ENCODE measurements around the gene ETNK1. TPM values are rescaled to one million over a fixed set of nuclear protein-coding genes. Genes with fewer than 3 reads are reported as not detected.
"Not testable (repeated sequence)": the region's sequence is repeated elsewhere in the genome, so short reads cannot be mapped to it uniquely, and the experiment has no call there.

The ETNK1 gene, protein sequence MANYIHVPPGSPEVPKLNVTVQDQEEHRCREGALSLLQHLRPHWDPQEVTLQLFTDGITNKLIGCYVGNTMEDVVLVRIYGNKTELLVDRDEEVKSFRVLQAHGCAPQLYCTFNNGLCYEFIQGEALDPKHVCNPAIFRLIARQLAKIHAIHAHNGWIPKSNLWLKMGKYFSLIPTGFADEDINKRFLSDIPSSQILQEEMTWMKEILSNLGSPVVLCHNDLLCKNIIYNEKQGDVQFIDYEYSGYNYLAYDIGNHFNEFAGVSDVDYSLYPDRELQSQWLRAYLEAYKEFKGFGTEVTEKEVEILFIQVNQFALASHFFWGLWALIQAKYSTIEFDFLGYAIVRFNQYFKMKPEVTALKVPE
- 20.6 and 28.4 TPM in 2 replicates for total RNA-seq (2014; rRNA removed; shearing (Covaris generic))
- polyA plus RNA-seq (2015; cell fraction: cytosol; rRNA removed), result 13.0 and 14.0 TPM in 2 replicates
- polyA plus RNA-seq (2015; cell fraction: nucleus; rRNA removed), result 52.2 and 54.1 TPM in 2 replicates

DNA sequence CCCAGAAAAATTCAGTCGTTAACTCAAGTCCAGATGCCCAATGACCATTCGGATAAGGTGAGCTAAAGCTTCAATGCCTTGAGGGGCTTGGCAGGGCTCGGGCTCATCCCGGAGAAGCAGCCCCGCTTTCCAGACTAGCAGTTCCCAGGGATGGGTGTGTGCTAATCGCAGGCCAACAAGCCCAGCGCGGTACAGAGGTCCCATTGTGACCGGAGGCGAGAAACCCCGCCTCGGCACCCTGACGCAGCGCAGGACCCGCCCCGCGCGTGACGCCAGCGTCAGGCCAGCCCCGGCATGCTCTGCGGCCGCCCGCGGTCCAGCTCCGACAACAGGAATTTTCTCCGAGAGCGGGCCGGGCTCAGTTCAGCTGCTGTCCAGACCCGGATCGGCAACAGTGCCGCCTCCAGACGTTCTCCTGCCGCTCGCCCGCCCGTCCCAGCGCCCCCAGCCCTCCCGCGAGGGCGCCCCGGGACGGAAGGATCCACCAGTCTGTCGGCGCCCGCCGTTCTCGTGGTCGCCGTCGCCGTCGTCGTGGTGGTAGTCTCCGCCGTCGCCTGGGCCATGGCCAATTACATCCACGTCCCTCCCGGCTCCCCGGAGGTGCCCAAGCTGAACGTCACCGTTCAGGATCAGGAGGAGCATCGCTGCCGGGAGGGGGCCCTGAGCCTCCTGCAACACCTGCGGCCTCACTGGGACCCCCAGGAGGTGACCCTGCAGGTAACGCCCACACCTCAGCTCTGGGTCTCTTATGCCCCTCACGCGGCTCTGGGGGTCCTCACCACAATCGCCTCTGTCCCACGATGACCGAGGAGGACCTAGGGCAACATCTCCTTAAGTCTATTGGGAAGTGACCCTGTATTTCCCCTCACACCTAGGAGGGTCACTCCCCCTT, at the start of gene ETNK1:
Gene ETNK1 (plus strand): TSS at position 302 of the 892 bp plus-strand sequence. CDS start 260 bp downstream, at position 562.
- DNase-seq (ENCODE audit: low read depth), result peak; percentile 93

DNA sequence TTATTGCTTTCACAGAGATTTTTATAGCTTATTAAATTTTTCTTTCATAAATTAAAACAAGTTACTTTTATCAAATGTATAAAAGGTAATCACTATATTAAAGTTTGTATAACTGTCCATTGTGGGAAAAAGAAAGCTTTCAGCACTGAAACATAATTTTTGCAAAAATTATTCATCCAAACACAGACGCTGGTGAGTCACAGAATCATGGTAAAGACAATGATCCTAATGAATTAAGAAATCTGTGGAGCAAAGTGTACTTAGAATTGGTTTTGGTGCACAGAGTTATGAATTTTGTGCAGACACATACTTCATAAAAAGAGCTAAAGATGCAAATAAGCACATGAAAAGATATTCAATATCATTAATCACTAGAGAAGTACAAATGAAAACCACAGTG, 48.9 kb upstream of the ETNK1 start:
- no peak for DNase-seq (ENCODE audit: low read depth)

DNA sequence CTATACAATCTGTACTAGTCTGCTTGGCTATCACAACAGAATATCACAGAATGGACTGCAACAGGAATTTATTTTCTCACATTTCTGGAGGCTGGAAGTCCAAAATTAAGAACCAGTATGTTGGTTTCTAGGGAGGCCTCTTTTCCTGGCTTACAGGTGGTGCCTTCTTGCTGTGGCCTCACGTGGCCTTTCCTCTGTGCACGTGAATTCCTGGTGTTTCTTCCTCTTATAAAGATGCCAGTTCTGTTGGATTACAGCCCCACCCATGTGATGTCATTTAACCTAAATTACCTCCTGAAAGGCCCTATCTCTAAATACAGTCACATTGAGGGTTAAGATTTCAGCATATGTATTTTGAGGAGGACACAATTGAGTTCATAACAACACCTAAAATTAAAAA, 48.5 kb upstream of the ETNK1 start:
- peak; percentile 8 for DNase-seq (ENCODE audit: low read depth)

DNA sequence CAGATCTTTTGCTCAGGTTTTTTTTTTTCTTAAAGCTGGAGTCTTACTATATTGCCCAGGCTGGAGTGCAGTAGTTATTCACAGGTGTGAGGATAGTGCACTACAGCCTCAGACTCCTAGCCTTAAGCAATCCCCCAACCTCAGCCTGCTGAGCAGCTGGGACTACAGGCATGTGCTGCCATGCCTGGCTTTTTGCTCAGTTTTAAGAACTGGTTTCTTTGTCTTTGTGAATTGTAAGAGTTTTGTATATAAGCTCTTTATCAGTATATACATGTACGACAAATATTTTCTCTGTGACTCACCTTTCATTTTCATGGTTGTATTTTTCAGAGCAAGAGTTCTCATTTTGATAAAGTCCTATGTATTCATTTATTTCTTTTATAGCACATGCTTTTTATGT, 47.3 kb upstream of the ETNK1 start:
- no peak for DNase-seq (ENCODE audit: low read depth)

DNA sequence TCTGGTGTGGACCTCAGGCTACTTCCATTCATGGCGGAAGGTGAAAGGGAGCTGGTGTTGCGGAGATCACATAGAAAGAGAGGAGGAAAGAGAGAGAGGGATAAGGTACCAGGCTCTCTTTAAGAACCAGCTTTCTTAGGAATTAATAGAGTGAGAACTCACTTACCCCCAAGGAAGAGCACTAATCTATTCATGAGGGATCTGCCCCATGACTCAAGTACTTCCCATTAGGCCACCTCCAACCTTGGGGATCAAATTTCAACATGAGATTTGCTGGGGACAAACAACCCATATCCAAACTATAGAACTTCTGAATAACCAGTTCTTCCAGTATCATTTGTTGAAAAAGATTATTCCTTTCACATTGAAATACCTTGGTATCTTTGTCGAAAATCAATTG, 46.6 kb upstream of the ETNK1 start:
- DNase-seq (ENCODE audit: low read depth), result no peak

DNA sequence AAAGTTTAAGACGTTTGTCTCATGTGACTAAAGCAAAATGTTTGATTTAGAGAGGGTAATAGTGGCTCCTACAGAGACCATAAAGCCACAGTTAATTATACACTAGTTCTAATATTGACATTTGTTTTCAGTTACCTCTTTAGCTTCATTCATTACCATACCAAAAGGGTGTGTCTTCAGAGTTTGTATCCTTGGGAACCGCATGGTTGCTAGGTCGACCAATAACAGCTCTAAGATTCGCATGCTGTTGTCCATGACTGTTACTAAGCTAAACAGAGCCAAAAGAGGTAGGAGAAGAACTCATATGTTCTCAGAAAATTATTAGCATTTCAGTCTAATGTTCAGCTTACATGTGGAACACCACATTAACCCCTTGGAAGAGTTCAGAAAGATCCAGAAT, 36.2 kb upstream of the ETNK1 start:
- DNase-seq (ENCODE audit: low read depth), result peak; percentile 1

DNA sequence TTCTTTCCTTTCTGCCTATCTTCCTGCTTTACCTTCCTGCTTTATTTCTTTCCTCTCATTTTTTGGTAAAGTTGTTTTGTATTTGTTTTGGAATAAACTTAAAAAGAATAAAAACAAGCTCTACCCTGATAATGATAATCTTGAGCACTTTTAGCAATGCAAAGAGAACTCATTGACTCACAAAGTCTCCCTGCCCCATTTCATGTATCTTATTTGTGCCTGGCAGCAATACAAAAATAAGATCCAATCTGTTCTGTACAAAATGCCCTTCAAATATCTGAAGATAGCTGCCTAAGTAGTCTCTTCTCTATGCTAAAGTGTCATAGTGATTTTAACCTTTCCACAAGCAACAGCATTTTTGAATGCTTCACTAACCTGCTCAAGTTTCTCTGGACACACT, 31.1 kb upstream of the ETNK1 start:
- no peak for DNase-seq (ENCODE audit: low read depth)

DNA sequence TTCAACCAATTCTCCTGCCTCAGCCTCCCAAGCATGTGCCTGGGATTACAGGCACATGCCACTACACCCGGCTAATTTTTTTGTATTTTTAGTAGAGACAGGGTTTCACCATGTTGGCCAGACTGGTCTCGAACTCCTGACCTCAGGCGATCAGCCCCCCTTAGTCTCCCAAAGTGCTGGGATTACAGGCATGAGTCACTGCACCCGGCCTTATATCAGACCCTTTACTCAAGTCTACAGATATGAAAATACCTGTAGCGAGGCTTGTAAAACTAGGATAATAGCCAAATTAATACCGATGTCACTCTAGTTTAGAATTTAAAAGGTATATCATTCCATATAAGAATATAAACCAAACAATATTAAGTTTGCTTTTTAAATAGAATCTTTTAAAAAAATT, 27.4 kb upstream of the ETNK1 start:
- not testable (repeated sequence) for DNase-seq (ENCODE audit: low read depth)

DNA sequence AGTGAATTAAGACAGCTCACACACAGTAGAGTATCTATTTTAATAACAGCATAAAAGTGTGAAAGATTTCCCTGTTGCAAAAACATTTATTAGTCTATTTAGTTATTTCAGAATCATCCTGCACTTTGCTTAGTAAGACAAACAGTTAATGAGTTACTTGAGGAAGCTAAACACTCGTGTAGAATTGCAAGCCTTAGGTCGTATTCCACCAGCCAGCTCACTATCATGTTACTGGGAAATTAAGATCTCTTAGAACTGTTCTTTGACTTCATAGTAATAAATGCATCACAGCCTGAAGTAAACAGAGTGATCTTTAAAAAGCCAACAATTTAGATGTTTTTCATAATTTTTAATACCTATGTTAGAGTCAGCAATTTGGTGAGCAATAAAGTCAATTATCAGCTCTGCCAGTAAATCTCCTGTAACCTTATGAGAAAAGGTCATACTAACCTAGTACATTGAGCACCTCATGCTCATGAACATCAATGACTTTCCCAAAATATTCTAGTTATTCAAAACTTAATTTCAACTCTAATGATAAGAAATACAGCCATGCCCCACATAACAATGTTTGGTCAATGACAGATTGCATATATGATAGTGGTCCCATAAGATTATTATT, 26.7 kb upstream of the ETNK1 start:
- DNase-seq (ENCODE audit: low read depth), result no peak

DNA sequence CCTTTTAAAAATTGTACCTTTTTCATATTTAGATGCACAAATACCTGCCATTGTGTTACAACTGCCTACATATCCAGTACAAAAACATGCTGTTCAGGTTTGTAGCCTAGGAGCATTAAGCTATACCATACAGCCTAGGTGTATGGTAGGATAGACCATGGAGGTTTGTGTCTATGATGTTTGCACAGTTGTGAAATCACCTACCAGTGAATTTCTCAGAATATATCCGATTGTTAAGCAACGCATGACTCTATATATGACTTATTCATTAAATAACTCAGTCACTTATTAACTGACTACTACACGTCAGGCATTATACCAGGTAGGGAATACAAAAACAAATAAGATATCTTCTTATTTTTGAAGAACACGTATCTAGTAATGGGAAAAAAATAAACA, 26.2 kb upstream of the ETNK1 start:
- no peak for DNase-seq (ENCODE audit: low read depth)

DNA sequence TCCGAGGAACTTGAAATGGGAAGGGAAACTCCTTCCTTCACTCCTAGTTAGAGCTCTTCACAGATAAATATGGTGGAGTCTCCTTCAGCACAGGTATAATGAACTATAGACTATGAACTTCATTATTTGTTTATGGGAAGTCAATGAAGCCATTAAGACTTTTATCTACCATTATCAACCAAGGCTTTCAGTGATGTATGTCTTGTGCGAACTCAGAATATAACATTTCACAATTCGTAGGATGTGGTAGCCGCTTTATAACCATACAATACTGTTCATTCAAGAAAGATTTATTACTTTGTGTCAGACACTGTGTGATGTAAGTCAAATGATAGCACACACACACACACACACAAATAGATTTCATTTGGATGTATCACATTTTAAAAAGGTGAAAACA, 24.8 kb upstream of the ETNK1 start:
- DNase-seq (ENCODE audit: low read depth), result no peak

DNA sequence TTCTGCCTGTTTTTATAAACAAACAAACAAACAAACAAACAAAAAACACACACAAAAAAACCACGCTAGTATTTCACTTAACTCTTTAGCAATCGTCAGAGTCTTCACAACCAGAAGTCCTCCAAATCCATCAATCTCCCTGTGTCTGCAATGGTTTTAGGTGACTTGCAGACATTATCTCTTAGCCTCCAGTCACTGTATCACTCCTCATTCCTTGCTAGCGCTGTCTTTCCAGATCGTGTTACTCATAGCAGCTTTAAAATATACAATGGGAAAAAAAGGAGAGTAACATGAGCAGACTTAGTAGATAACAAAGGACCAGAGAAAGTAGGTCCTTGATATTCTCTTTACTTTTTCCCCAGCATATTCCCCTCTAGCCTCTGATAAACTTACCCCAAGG, 15.5 kb upstream of the ETNK1 start:
- no peak for DNase-seq (ENCODE audit: low read depth)

DNA sequence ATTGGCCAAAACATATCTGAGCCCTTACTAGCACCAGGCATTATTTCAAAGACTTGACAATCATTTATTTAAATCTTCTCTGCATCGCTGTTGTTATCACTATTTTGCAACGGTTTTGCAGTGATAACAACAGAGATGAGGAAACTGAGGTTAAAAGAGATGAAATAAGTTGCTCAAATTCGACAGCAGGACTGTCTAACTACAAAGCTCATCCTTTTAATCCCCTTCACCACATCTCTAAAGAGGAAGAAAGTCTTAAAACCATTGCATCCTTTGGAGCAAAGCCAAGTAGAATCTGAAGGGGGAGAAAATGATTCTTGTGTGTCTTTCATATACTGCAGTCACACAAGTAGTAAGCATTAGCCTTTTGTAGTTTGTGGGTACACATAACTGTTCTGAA, 14.8 kb upstream of the ETNK1 start:
- DNase-seq (ENCODE audit: low read depth), result no peak

DNA sequence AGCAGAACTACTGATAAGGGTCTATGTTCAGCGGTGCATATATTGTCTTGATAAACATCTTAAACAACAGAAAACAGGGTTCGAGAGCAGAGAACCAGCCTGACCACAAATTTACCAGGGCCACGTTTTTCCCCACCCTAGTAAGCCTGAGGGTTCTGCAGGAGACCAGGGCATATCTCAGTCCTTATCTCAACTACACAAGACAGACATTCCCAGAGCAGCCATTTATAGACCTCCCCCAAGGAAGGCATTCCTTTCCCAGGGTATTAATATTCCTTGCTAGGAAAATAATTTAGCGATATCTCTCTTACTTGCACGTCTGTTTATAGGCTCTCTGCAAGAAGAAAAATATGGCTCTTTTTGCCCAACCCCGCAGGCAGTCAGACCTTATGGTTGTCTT, 12.1 kb upstream of the ETNK1 start:
- not testable (repeated sequence) for DNase-seq (ENCODE audit: low read depth)

DNA sequence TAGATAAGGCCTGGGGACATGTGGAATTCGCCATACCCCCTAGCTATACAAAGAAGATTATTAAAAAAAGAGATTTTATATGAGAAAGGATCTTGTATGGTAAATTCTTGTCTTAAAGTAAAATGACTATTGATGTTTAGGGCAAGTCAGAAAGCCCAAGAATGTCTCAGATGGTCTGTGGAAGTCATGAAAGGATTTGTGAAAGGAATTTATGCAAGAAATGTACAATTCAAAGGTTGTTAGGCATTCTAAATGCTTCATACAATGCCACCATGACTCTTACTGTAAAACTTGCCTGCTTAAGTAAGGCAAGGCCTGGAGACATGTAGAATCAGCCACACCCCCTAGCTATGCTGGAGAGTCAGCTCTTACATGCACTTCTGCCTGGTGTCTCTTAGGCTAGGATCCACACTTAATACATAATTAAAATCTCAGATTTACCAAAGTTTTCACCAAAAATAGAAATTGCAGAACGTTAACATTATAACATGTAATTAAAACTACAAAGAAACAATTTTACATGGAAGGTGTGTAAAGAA, 8.9 kb upstream of the ETNK1 start:
- DNase-seq (ENCODE audit: low read depth), result no peak

DNA sequence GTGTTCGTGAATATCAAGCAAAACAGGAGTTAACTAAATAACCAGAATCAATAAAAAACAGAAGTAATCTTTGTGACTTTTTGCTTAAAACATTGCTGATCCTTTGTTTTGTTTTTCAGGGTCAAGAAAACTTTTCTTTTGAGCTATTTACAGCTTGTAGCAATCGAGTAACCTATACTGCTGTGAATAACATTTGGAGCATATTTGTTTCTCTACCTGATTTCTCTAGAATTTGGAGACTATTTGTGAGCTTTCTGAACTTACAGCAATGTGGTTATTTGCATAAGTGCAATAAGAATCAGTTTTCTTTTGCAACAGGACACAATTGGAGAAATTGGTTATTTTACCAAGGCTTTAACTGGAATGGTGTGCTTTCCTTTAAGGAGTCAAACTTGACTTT, 7.3 kb upstream of the ETNK1 start:
- DNase-seq (ENCODE audit: low read depth), result no peak

DNA sequence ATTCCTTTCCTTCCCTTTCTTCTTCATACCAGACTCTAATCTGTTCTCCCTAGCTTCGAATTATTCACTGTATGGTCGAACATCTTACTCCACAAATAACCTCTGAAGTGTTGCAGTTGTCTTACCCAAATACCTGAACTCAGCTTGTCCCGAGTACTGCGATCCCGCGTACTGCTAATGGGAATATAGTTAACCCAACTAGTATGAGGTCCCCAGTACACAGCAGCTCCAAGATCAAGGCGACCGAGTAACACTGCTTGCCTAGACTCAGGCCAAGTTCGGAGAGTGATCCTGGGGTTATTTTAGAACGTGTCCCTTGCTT, 462 bp upstream of the ETNK1 start:
- no peak for DNase-seq (ENCODE audit: low read depth)

DNA sequence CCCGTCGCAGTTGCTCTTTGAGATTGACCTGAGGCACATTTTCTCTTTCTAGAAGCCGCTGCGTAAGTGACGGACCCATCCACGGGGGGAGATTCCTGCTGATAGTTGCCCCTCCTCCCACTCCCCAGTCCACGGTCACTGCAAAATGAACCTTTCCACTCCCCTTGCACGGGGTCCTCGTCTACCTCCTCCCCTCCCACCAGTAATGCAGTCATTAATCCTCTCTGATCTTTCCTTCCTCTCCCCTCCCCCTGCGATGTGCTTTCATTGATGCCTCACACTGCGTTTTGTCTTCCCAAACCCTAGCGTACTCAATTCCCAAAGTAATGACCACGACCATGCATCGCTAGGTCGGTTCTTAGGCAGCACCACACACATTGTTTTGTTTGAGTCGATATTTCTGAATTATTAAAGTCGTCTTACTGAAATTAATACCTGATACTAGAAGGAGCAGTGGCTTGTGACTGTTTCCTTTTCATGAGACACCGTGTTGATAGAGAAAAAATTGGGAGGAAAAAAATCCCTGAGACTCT, 857 bp downstream of the ETNK1 start:
- peak; percentile 39 for DNase-seq (ENCODE audit: low read depth)

DNA sequence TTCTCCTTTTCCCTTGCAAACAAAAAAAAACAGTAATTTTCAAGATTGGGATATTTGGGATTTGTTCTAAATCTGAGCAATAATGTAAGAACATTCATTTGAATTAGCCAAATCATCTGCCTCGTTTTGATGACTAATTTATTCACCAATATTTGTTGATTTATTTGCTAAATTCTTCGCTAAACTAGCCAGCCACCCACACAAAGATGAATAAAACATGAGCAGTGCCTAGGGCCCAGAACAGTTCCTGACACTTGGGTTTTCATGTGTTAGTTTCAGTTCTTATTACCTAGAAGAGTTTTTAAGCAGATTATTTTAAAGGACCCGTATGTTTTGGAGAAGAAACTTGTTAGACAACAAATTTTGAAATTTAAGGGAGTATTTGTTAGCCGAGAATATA, 1.4 kb downstream of the ETNK1 start:
- DNase-seq (ENCODE audit: low read depth), result no peak

DNA sequence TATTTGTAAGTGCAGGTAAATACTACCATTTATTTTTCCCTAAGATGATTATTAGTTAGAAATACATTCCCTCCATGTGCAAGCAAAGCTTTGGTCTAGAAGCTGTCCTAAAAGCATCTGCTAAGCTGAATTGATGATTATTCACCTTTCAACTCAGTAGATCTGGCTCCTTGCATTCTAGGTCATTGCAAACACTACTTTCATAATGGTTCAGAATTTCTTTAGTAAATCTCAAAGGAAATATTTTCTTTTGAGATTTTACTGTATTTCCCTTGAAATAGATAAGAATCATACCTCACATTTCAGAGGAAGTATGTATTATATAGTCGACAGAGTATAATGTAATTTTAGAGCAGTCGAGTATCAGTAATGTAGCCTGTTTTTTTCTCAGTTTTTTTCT, 2.4 kb downstream of the ETNK1 start:
- no peak for DNase-seq (ENCODE audit: low read depth)

DNA sequence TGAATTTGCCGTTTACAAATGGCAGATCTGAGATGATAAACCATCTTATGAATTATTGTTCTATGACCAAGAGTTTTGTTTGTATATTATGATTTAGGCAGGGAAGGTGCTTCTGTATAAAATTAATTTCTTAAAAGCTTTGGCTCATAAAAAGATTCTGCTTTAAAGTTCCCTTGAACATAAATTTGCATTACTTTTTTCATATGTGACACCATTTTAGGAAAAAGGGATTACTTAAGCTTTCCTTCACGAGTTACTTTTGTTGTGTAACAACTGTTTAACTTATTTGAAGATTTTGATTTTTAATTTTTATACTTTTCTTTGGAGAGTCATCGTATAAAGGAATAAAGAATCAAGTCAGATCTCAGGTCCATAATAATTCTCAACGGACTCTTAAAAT, 3.3 kb downstream of the ETNK1 start:
- DNase-seq (ENCODE audit: low read depth), result no peak

All from HT1080 (cell line).